NCI-H1092 treated with DMSO at 0.1 percent for 48 hours (cell line): ENCODE results near the gene IFNL3.
"Not testable (repeated sequence)": the region's sequence is repeated elsewhere in the genome, so short reads cannot be mapped to it uniquely, and the experiment has no call there.

Source experiments
- DNase-seq: peaks from one replicate; lab custom pipeline; 2025; lab: John Stamatoyannopoulos, UW

IFNL3 gene

DNA sequence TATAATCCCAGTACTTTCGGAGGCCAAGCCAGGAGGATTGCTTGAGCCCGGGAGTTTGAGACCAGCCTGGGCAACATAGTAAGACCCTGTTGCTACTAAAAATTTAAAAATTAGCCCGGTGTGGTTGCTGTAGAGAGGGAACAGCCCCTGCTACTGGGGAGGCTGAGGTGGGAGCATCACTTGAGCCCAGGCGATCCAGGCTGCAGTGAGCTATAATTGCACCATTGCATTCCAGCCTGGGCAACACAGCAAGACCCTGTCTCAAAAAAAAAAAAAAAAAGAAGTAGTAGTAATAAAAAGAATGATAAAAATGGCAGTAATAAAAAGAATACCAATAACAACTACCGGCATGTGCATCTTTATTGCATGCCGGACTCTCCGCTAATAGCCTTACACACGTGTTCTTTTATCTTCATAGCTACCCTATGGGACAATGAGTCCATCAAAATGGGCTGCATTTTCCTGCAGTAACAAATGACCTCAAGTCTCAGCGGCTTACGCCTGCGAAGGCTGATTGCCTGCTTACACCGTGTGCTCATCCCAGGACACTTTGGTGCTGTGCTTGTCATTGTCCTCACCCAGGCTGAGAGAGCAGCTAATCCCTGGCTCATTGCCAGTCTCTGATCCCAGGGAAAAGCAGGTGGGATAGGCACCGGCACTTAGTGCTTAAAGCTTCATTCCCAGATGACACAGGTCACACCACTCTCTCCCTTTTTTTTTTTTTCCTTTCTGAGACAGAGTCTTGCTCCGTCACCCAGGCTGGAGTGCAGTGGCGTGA lies 26.4 kb downstream of the IFNL3 start:
- DNase-seq = no peak

DNA sequence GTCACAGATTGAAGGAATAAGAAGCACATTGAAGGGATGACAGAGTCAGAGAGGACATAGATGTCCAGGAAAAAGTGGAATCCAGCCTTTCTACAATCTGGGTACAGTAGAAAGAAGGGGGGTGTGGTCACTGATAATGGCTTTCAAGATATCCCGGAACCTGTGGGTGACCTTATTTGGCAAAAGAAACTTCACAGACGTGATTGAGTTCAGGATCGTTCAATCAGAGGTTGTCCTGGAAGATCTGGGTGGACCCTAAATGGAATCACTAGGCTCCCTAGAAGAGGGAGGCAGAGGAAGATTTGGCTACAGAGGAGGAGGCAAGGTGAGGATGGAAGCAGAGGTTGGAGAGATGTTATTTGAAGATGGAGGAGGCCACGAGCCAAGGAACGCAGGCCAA lies 27.7 kb downstream of the IFNL3 start:
- DNase-seq = no peak

DNA sequence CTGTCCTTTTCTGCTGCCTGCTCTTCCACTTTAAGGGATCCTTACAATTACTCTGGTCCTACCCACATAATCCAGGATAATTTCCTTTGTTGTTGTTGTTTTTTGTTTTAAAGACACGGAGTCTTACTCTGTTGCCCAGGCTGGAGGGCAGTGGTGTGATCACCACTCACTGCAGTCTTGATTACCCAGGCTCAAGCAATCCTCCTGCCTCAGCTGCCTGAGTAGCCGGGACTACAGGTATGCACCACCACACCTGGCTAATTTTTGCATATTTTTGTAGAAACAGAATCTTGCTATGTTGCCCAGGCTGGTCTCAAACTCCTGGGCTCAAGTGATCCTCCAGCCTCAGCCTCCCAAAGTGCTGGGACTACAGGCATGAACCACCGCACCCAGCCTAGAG lies 29.5 kb downstream of the IFNL3 start:
- not testable (repeated sequence) for DNase-seq

DNA sequence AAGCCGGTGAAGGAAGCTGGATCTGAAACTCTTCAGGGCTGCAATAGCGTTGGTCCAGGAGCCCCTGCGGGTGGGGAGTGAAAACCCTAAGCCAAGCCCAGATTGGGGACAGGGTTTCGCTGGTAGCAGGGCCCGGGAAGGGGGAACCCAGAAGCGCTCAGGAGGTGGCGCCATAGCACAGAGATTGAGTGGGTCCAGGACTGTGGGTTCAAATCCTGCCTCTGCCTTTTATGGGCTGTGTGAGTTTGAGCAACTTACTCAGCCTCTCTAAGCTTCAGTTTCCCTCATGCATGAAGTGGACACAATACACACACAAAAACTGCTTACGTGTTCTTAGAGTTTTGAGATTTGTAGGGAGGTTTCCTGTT lies 32.4 kb downstream of the IFNL3 start:
- DNase-seq = no peak

DNA sequence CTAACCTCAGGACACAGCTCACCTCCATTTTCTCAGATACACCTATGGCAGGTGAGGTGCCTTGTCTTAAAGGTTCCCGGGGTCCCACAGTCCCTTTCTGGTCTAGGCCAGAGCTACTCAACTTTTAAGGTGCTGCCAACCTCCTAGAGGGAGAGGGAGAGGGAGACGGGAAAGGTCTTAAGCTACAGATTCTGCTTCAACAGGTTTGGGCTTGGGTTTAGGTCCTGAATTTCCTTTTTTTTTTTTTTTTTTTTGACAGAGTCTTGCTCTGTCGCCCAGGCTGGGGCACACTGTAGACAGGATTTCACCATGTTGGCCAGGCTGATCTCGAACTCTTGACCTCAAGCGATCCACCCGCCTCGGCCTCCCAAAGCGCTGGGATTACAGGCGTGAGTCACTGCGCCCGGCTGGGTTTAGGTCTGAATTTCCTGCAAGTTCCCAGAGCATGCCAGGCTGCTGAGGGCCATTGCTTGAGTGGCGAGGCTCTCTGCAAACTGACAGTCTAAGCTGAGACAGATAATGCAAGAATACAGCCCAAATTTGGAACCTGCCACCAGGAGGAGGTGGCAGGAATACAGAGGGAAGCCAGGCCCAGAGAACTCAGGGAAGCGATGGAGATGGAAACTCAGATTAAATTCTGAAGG lies 33.0 kb downstream of the IFNL3 start:
- no peak for DNase-seq

DNA sequence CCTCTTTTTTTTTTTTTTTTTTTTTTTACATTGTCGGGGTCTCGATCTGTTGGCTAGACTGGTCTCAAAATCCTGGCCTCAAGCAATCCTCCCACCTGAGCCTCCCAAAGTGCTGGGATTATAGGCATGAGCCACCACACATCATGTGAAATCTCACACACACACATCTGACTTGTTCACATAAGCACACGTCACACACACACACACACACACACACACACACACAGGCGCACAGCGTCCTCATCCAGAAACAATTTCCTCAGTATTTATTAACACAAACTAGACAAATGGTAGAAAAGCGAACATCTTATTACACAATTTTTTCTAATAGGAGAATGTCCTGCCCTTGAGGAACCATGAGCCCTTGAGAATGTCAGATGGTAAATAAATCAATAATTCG lies 35.6 kb downstream of the IFNL3 start:
- no peak for DNase-seq

DNA sequence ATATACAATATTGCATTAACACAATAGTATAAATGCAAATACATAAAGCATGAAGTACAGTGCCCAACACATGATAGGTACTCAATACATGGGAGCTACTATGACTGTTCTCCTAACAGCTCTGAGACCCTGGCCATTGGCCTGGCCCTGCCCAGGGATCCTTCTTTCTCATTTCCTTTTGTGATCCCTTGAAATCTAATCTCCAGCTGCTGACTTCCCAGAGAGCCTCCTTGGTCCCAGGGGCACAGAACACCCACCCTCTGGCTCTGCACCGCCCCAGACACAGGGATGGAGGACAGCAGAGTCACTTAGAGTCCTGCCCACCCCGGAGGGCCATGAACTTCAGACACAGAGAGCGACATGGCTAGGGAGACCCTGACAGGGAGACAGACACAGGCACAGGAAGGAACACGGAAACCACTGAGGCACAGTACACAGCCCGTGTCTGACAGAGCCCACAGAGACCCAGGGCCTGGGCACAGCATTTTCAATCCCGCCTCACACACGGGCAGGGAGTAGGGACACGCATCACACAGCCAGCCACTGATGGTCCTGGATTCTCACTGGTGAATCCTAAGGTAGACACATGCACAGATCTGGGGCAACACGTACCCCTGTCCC lies 36.5 kb downstream of the IFNL3 start:
- DNase-seq = no peak

DNA sequence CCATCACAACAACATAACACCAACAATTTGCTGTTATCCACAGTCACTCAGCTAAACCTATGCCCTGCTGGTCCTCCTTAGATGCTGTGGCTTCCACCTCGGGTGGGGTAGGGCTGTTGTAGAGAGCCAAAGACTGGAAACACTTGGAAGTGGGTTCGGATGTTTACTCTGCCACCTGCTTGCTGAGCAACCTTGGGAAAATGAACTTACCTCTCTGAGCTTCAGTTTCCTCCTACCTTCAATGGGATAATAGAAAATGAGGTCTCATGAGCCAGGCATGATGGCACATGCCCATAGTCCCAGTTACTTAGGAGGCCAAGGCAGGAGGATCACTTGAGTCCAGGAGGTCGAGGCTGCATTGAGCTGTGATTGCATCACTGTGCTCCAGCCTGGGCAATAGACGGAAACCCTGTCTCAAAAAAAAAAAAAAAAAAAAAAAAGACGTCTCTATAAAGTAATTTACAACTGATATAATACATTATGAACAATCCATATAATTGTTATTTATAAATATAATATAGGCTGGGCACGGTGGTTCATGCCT lies 37.4 kb downstream of the IFNL3 start:
- no peak for DNase-seq

DNA sequence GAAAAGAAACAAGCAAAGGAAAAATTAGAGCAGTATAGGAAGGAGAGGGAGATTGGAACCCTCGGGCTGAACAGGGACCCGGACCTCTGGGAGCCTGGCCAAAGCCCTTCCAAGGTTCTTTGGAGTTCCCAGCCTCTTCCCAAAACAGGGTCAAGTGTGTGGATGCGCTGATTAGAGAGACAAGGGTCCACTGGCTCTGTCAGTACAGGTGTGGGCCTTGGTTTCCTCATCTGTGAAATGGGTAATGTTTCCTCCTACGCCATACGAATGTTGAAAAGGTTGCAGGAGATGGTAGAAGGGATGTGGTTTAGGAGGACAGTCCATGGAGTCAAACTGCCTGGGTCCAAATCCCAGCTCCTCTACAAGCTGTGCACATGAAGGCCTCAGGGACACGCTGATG lies 38.7 kb downstream of the IFNL3 start:
- DNase-seq = no peak

DNA sequence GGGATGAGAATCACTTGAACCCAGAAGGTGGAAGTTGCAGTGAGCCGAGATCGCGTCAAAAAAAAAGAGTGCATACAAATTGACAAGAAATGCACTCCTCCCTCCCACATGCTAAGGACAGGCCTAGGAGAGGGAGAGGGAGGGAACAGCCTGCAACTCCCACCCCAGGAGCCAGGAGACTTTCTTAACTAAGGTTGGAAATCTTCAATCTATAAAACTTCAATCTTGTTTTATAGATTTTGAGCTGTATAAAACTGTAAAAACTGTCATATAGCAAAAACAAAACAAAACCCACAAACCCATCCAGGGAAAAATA lies 39.4 kb downstream of the IFNL3 start:
- DNase-seq = no peak

DNA sequence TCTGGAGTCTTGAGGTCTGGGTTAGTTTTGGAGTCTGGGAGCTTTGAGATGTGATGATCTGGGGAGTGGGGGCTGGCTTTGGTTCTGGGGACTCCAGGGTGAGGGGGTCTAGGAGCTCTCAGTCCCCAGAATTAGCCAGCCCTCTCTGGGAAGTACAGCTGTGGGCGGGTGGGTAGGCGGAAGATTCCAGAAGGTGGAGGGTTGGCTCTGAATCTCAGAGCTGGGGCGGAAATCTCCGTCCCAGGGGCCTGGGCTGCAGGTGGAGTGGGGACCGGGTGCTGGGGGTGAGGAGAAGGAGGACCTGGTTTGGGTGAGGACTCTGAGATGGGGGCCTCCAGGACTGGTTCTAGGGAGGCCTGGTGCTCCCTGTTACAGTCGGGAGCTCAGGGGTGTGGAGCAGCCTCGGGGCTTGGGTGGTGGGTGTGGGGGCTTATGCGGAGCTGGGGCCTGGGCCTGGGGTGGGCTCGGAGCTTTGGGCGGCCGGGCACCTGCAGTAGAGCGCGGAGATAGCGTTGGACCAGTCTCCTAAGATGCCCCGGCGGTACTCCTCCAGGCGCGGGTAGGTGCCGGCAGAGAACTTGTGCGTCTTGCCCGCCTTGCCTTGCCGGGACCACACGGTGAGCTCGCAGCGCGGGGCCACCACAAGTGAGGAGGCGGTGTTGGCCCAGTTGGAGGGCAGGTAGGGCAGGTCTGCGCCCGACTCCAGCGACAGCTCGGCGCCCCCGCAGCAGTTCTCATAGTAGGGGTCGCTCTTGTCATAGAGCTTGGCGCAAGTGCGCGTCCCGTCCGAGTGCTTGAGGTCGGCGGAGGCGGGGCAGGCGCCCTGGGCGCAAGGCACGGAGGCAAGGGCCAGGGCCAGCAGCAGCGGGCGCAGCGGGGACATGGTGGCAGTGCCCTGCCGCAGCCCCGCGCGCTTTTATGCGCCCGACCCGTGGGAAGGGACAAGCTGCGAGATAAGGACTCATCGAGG lies 41.1 kb downstream of the IFNL3 start, which contains the start of gene SYCN:
Gene SYCN (minus strand): TSS at position 892 of the 970 bp plus-strand sequence. CDS start 9 bp downstream, at position 883.
- DNase-seq = no peak

DNA sequence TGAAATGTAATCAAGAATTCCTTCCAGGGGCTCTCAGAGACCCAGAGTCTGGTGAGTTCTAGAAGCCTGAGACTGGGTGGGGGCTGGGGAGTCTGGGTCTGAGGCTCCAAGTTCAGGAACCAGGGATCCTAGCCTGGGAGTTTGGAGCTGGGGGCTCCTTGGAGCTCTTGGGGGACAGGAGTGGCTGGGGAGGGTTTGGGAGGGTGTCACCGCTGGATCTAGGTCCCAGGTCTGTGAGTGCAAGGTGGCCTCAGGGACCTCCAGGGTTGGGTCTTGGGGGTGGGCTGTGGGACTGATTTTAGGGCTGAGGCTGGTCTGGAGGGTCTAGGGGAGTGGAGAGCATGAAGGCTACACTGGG lies 41.8 kb downstream of the IFNL3 start:
- DNase-seq = no peak

DNA sequence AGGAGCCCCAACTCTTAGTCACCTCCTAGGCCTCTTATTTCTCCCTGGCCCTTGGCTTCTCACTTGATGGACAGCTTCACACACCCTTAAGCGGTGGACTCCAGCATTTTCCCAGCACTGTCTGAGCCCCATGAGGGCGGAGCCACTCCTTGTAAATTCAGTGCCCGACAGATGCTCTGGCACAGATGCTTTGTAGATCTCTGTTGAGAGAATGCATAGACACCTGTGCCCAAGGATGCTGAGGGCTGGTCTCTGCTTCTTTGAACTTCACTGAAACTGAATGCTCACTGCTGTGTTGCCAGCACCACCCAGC lies 44.0 kb downstream of the IFNL3 start:
- DNase-seq = no peak

DNA sequence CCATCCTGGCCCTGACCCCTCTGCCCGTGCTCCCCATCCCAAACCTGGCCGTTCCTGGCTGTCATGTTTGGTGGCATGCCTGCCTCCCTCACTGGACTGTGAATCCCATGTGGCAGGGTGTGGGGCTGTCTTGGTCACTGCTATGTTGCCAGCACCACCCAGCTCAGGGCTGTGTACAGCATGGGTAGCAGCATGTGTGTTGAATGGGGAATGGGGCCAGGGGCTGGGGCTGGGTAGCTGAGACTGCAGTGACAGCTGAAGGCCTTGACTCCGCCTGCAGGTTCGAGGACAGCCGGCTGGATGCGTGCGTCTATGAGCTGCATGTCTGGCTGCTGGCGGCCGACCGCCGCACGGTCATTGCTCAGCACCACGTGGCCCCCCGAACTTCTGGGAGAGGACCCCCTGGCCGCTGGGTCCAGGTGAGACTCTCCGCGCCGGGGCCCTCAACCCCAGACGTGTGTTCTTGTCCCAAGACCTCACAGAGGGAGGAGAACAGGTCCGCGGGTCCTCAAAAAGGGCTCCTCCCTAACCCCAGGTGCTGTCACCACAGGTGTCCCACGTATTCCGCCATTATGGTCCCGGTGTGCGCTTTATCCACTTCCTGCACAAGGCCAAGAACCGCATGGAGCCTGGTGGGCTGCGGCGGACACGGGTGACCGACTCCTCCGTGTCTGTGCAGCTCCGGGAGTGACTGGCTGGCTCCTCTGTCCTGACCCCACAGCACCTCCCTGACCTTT lies 44.6 kb downstream of the IFNL3 start:
- DNase-seq = no peak

DNA sequence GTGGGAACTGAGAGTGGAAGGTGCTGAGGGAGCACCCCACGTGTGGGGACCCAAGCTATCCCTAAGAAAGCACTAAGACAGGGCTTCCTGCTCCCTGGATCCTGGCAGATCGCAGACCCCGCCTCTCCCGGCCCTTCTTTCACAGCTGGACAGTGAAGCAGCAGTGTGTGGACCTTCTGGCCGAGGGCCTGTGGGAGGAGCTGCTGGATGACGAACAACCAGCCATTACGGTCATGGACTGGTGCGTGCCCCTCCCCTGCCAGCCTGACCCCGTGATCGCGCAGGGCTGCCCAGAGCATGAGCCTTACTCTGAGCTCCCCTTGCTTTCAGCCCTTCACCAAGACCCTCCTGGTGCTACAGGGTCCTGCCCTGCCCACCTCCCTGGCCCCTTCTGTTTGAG lies 45.8 kb downstream of the IFNL3 start:
- DNase-seq = no peak

DNA sequence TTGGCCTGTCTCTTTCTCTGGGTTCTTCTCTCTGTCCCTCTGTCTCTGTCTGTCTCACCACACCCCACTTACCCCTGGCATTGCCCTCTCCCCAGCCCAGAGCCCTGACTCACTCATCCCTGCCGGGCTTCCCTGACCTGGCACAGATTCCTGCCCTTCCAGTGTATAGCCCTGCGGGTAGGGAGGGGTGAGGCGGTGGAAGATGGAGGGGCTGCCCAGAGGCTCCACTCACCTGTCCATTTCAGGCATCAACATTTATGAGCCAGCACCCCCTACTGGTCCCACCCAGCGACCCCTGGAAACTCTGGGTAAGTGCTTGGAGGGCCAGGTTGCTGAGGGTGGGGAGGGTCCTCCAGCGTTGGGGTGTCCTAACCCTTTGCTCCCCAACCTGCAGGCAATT lies 47.0 kb downstream of the IFNL3 start:
- no peak for DNase-seq

DNA sequence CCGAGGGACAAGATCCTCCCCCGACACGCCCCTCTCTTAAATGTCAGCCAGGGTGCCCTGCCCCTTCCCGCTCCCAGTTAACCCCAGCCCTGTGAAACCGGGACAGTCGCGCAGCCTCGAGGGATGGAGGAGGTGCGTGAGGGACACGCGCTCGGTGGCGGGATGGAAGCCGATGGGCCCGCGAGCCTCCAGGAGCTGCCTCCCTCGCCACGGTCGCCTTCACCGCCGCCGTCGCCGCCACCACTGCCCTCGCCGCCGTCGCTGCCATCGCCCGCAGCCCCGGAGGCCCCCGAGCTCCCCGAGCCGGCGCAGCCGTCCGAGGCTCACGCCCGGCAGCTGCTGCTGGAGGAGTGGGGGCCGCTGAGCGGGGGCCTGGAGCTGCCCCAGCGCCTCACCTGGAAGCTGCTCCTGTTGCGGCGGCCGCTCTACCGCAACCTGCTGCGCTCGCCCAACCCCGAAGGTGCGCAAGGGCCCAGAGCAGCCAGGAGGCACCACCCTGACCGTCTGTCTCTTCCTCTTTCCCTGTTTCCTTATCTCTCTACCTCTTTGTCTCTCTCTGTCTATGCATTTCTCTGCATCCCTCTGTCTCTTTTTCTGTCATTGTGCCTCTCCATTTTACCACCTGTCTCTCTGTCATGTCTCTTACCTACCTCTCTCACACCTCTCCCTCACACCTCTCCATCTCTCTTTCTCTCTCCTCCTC lies 47.8 kb downstream of the IFNL3 start, which contains the start of gene NCCRP1:
Gene NCCRP1 (plus strand): TSS at position 105 of the 703 bp plus-strand sequence. CDS start 19 bp downstream, at position 124.
- no peak for DNase-seq

DNA sequence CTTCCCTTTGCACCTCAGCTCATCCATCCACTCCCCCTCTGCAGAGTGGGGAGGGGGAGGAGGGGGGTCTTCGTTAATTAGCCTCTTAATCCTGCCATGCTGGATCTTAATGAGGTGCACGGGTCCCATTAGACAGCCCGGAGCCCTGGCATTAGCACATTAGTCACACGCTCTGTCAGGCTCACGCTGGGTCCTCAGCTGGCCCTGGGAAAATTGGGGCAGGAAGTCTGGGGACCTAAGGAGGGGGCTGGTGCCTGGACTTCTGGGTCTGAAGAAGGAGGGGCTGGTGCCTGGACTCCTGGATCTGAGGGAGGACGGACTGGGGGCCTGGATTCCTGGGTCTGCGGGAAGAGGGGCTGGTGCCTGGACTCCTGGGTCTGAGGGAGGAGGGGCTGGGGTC lies 48.5 kb downstream of the IFNL3 start:
- DNase-seq = no peak

DNA sequence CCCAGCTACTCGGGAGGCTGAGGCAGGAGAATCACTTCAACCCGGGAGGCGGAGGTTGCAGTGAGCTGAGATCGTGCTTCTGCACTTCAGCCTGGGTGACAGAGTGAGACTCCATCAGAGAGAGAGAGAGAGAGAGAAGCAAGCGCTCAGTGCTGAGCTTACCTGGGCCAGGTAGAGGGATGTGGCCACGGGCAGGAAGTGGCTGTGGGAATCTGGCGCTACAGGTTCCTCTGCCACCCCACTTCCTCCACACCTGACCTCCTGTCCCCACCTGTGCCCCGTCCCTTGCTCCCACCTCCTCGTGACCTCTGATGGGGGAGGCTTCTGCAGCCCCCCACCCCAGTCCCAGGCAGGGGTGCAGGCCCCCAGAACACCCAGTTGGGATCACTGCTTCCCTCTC lies 49.1 kb downstream of the IFNL3 start:
- no peak for DNase-seq

DNA sequence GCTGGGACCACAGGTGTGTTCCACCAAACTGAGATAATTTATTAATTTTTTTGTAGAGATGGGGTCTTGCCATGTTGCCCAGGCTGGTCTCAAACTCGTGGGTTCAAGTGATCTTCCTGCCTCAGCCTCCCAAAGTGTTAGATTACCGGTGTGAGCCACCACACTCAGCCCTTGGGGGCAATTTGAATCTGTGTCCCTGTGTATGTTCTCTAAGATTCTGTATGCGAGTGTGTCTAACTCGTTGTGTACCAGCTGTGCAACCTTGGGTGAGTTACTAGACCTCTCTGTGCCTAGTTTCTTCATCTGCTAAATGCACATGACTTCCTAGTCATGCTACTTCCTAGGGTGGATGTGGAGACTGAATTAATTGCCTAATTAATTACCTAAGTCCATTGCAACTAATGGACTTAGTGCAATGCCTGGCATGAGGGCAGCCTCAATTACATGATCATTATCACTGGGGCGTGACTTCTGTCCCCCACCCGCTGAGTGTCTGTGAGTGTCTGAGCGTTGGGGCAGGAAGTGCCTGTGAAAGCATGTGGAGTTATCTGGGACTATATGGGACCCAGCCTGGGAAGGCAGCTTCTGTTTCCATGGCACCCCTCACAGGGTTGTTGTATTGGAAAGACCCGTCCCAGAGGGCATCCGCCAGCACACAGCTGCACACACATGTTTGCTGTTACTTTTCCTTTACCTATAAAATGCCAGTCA lies 49.8 kb downstream of the IFNL3 start:
- DNase-seq = no peak
